ENCODE results near the gene CYP17A1. TPM values are rescaled to one million over a fixed set of nuclear protein-coding genes. Genes with fewer than 3 reads are reported as not detected.
"Not testable (repeated sequence)": the region's sequence is repeated elsewhere in the genome, so short reads cannot be mapped to it uniquely, and the experiment has no call there.

The CYP17A1 gene
- total RNA-seq (2014; rRNA removed; shearing (Covaris generic)): not detected in 2 replicates

GRCh38 chr10:102837230-102837721 lies at the start of gene CYP17A1:
Gene CYP17A1 (minus strand): TSS chr10:102837413. CDS start chr10:102837361, 52 bp downstream.
- Histone ChIP-seq H3K27ac (no peak within 1 kb of the TSS), H3K27me3 (no peaks in the 10 kb centered on the region), H3K9me3 (replicated peaks) (peaks cover 4% of the 10 kb centered on the region; the same call in 1 of the 2 replicates), H3K4me1 (no peaks in the 10 kb centered on the region), H3K36me3 (no peaks in the 10 kb centered on the region), H3K4me3 (no peak within 1 kb of the TSS)
- no peak for DNase-seq

GRCh38 chr10:102880256-102880655 lies 43.0 kb upstream of the CYP17A1 start:
- H3K27me3 ChIP-seq: no peaks in the 10 kb centered on the region
- DNase-seq: no peak
- H3K27ac ChIP-seq: no peak overlapping the region
- peaks cover 4% of the 10 kb centered on the region; the same call in 1 of the 2 replicates for H3K36me3 ChIP-seq
- H3K4me1 ChIP-seq: no peaks in the 10 kb centered on the region
- no peaks in the 10 kb centered on the region for H3K9me3 ChIP-seq (replicated peaks)
- H3K4me3 ChIP-seq: no peak overlapping the region

- no peaks in the 10 kb centered on the region for H3K27me3 ChIP-seq
- H3K36me3 ChIP-seq: no peaks in the 10 kb centered on the region; the same call in 1 of the 2 replicates
- H3K4me1 ChIP-seq: peaks cover 2% of the 10 kb centered on the region; the same call in 1 of the 2 replicates
- DNase-seq: no peak
- no peaks in the 10 kb centered on the region for H3K9me3 ChIP-seq (replicated peaks)
- no peak overlapping the region for H3K4me3 ChIP-seq
- H3K27ac ChIP-seq: no peak overlapping the region
Observed at GRCh38 chr10:102878629-102879028, 41.4 kb upstream of the CYP17A1 start.

DNA sequence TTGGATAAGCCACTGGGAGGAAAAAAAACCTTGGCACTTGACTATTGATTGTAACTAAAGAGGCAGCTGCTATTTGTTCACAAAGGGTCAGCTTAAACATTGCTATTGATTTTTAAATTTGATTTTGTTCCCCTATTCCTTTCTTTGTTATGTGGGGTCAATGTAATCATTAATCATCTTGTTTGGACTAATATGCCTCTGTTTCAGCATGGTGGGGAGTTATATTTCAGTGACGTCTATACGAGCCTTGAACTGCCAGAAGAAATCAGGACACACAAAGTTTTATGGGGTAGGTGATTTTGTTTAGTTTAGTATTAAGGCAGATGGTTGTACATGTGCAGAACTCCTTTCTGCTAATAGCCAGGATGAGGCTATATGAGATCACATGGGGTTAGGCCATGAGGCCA lies 39.5 kb upstream of the CYP17A1 start:
- no peaks in the 10 kb centered on the region; the same call in 1 of the 2 replicates for H3K36me3 ChIP-seq
- H3K4me1 ChIP-seq: peaks cover 8% of the 10 kb centered on the region
- no peak overlapping the region for H3K4me3 ChIP-seq
- H3K27ac ChIP-seq: no peak overlapping the region
- no peaks in the 10 kb centered on the region for H3K27me3 ChIP-seq
- DNase-seq: no peak
- H3K9me3 ChIP-seq (replicated peaks): no peaks in the 10 kb centered on the region

- Histone ChIP-seq H3K36me3 (no peaks in the 10 kb centered on the region), H3K4me1 (peaks cover 8% of the 10 kb centered on the region), H3K4me3 (no peak overlapping the region), H3K27me3 (no peaks in the 10 kb centered on the region), H3K9me3 (replicated peaks) (no peaks in the 10 kb centered on the region), H3K27ac (no peak overlapping the region)
- DNase-seq: no peak
Observed at GRCh38 chr10:102872163-102872562, 35.0 kb upstream of the CYP17A1 start.

GRCh38 chr10:102870221-102870620 lies 33.0 kb upstream of the CYP17A1 start:
- Histone ChIP-seq H3K27ac (no peak overlapping the region), H3K4me3 (no peak overlapping the region)
- DNase-seq: no peak

DNA sequence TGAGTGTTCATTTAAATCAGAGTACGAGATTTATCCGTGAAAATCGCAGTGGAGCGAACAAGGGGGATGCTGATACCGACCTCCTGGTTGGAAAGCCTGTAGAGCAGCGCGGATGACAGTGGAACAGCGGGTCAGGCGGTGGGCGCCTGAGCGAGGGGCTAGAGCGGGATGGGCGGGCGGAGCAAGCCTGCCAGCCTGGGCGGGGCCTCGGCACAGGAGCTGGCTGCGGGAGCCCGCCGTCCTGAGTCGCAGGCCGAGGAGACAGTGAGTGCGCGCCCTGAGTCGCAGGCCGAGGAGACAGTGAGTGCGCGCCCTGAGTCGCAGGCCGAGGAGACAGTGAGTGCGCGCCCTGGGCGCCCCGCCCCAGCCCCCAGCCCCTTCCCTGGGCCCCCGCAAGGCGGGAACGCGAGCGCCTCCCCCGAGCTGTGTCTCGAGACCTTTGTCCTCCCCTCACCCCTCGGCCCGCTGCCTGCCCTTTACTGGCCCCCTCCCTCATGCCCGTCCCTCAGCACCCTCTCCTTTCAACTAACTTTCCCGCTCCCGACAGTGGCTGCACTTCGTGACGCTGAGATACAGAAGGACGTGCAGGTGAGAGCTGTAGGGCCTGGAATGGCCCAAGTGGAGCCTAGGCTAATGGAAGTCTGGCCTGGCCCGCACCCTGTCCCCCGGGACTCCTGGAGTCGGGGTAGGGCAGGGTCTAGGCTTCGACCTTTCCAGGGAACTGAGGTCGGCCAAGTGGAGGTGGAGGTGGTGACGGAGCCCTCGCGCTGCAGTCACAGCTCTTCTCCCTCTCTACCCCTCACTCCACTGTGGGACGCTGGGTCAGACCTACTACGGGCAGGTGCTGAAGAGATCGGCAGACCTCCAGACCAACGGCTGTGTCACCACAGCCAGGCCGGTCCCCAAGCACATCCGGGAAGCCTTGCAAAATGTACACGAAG lies 32.3 kb upstream of the CYP17A1 start, which contains the start of gene AS3MT:
Gene AS3MT (plus strand): TSS at position 213 of the 941 bp plus-strand sequence. CDS start 123 bp downstream, at position 336.
- peak; percentile 81 to 83 for DNase-seq
- Histone ChIP-seq H3K4me3 (peak within 1 kb of the TSS; percentile 58), H3K27ac (peak within 1 kb of the TSS; percentile 33), H3K4me1 (peaks cover 8% of the 10 kb centered on the region), H3K9me3 (replicated peaks) (no peaks in the 10 kb centered on the region), H3K27me3 (no peaks in the 10 kb centered on the region), H3K36me3 (no peaks in the 10 kb centered on the region)

More at GRCh38 chr10:102870221-102870620, 33.0 kb upstream of the CYP17A1 start:
- Histone ChIP-seq H3K4me1 (peaks cover 8% of the 10 kb centered on the region), H3K36me3 (no peaks in the 10 kb centered on the region), H3K9me3 (replicated peaks) (no peaks in the 10 kb centered on the region), H3K27me3 (no peaks in the 10 kb centered on the region)

DNA sequence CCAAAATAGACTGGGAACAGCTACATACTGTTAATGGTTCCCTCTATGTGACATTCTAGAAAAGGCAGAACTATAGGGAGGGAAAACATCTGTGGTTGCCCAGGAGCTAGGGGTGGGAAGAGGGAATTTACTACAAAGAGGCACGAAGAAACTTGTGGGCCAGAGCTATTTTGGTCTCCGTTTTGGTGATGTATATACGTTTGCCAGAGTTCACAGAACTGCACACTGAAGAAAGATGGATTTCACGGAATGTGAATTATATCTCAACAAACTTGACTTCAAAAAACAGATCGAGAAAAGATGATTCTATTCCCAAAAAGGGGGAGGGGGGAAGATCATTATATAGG lies 31.7 kb upstream of the CYP17A1 start:
- Histone ChIP-seq H3K27ac (peak overlapping the region; percentile 33), H3K4me1 (peaks cover 12% of the 10 kb centered on the region), H3K9me3 (replicated peaks) (no peaks in the 10 kb centered on the region), H3K4me3 (peak overlapping the region; percentile 58), H3K27me3 (no peaks in the 10 kb centered on the region), H3K36me3 (no peaks in the 10 kb centered on the region)
- DNase-seq: peak; percentile 17 to 50

GRCh38 chr10:102865620-102866019 lies 28.4 kb upstream of the CYP17A1 start:
- no peaks in the 10 kb centered on the region for H3K27me3 ChIP-seq
- H3K9me3 ChIP-seq (replicated peaks): no peaks in the 10 kb centered on the region
- no peak overlapping the region for H3K27ac ChIP-seq
- DNase-seq: no peak
- no peak overlapping the region for H3K4me3 ChIP-seq
- H3K4me1 ChIP-seq: peaks cover 11% of the 10 kb centered on the region
- no peaks in the 10 kb centered on the region; the same call in 1 of the 2 replicates for H3K36me3 ChIP-seq

- H3K27ac ChIP-seq: no peak overlapping the region
- peaks cover 24% of the 10 kb centered on the region for H3K4me1 ChIP-seq
- H3K36me3 ChIP-seq: no peaks in the 10 kb centered on the region; the same call in 1 of the 2 replicates
- H3K9me3 ChIP-seq (replicated peaks): no peaks in the 10 kb centered on the region
- no peak for DNase-seq
- no peak overlapping the region for H3K4me3 ChIP-seq
- H3K27me3 ChIP-seq: no peaks in the 10 kb centered on the region
Observed at GRCh38 chr10:102863660-102864059, 26.4 kb upstream of the CYP17A1 start.

DNA sequence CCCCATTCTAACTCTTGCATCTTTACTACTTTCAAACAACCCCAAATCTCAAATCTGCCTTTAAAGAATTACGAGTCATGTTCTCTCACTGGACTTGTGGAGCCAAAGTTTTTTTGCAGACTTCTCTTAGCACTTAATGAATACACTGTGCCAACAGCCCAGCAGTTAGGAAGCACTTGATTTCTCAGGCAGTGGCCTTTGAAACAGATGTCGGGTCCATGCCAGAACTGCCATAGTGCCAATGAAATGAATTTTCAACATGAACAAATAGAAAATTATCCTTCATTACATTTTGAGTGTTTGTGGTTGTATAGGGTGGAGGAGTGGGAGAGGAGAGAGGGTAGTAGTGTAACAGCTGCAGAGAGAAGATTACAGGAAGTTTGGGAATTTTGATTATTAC lies 22.7 kb upstream of the CYP17A1 start:
- DNase-seq: peak; percentile 33 to 61
- no peaks in the 10 kb centered on the region for H3K9me3 ChIP-seq (replicated peaks)
- H3K4me3 ChIP-seq: no peak overlapping the region
- no peaks in the 10 kb centered on the region for H3K27me3 ChIP-seq
- H3K36me3 ChIP-seq: no peaks in the 10 kb centered on the region; the same call in 1 of the 2 replicates
- peaks cover 28% of the 10 kb centered on the region for H3K4me1 ChIP-seq
- H3K27ac ChIP-seq: peak overlapping the region; percentile 36

DNA sequence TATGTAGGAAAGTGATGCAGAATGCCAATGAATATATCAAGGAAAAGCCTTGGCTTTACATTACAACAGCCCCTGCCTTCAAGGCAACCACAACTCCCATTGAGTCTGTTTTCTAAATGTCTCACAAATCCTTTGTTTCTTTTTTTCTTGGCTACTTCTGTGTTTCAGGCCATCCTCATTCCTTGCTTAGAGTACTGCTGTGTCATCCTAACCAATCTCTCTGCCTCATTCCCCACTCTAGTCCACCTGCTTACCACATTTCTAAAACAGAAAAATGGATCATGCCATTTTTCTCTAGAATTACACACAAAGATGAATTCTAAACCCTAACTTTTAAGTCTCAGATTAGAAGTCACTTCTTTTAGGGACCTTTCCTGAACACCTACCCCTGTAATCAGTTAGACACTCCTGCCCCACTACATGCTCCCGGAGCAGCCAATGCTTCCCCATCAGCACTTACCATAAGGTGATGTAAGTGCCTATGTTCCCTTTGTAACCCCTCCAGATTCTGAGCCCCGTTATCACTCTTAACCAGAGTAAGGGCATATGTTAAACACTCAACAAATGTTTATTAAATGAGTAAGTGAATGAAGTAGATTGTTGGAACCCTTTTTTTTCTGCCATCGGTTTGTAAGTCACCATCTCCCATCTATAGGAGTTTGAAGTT lies 19.7 kb upstream of the CYP17A1 start:
- Histone ChIP-seq H3K4me1 (peaks cover 18% of the 10 kb centered on the region), H3K9me3 (replicated peaks) (no peaks in the 10 kb centered on the region), H3K27me3 (no peaks in the 10 kb centered on the region), H3K4me3 (no peak overlapping the region), H3K36me3 (no peaks in the 10 kb centered on the region), H3K27ac (no peak overlapping the region)
- no peak for DNase-seq

GRCh38 chr10:102855731-102856436 lies 18.7 kb upstream of the CYP17A1 start:
- not testable (repeated sequence) for H3K9me3 ChIP-seq (replicated peaks); H3K27ac ChIP-seq; H3K4me3 ChIP-seq; H3K27me3 ChIP-seq; H3K36me3 ChIP-seq
- DNase-seq: peak; percentile 95 to 98
- peaks cover 18% of the 10 kb centered on the region for H3K4me1 ChIP-seq

- H3K4me3 ChIP-seq; H3K27me3 ChIP-seq; H3K9me3 ChIP-seq (replicated peaks); DNase-seq; H3K36me3 ChIP-seq; H3K4me1 ChIP-seq; H3K27ac ChIP-seq: not testable (repeated sequence)
Observed at GRCh38 chr10:102853237-102853636, 16.0 kb upstream of the CYP17A1 start.

Measured in SJCRH30 (cell line).